Esophagus (tissue), 2 donors: ENCODE measurements around the gene SCAPER. TPM values are rescaled to one million over a fixed set of nuclear protein-coding genes. Genes with fewer than 3 reads are reported as not detected.

Experiments used
- H3K27ac ChIP-seq, 2 donors: one replicate each; pipeline ENCODE4 v1.5.1; 2013; ENCODE audit warnings: low read depth in 2 of 2, mild to moderate bottlenecking in 2 of 2, inconsistent platforms in 1 of 2, low read length in 1 of 2, moderate library complexity in 1 of 2
- H3K27me3 ChIP-seq, 2 donors: one replicate each; pipeline ENCODE4 v1.6.1; 2013; ENCODE audit warnings: low read length in 2 of 2, control low read depth in 1 of 2, mild to moderate bottlenecking in 1 of 2; ENCODE audit not compliant: insufficient read depth in 2 of 2, control insufficient read depth in 1 of 2
- H3K36me3 ChIP-seq, 2 donors: one replicate each; pipeline ENCODE4 v1.6.1; 2013; ENCODE audit warnings: low read length in 1 of 2; ENCODE audit not compliant: control insufficient read depth in 2 of 2, insufficient read depth in 2 of 2
- H3K4me1 ChIP-seq, 2 donors: one replicate each; pipeline ENCODE4 v1.6.1; 2013; ENCODE audit warnings: low read length in 1 of 2; ENCODE audit not compliant: control insufficient read depth in 2 of 2, insufficient read depth in 2 of 2
- H3K4me3 ChIP-seq, 2 donors: one replicate each; pipeline ENCODE4 v1.5.1; 2013; ENCODE audit warnings: low read length in 2 of 2, mild to moderate bottlenecking in 2 of 2, low read depth in 1 of 2, moderate library complexity in 1 of 2
- H3K9me3 ChIP-seq, 2 donors: one replicate each; pipeline ENCODE4 v1.6.1; 2013; ENCODE audit warnings: mild to moderate bottlenecking in 2 of 2, low read depth in 1 of 2, low read length in 1 of 2, moderate library complexity in 1 of 2; ENCODE audit not compliant: control insufficient read depth in 2 of 2, insufficient read depth in 1 of 2
- WGBS, 2 donors: extraction: QIAGEN DNeasy Blood & Tissue Kit; methylation state at CpG; one replicate each; pipeline ENCODE4 v1.1.7; 2013; 5-methylcytosine and 5-hydroxymethylcytosine counted together
- polyA plus RNA-seq, 2 donors: library from polyadenylated mRNA; stranded (reverse); fragments of 200-250 nt; gene quantifications; one replicate each; pipeline ENCODE4 v1.2.3, GENCODE V29; 2013
- donor health status: healthy with polysubstance abuse.
- donor health status: Bipolar disorder and iron deficiency.

The SCAPER gene
- polyA plus RNA-seq, 2 donors = 4.3 to 6.1 TPM

DNA sequence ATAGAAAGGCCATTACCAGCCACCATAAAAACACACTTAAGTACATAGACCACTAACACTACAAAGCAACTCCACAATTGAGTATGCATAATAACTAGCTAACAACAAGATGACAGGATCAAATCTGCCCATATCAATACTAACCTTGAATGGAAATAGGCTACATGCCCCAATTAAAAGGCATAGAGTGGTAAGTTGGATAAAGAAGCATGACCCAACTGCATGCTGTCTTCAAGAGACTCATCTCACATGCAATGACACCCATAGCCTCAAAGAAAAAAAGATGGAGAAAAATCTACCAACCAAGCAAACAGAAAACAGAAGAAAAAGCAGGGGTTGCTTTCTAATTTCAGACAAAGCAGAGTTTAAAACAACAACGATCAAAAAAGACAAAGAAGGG, 349.9 kb downstream of the SCAPER start:
- Histone ChIP-seq H3K27me3 (no peaks in the 10 kb centered on the region), H3K36me3 (no peaks in the 10 kb centered on the region), H3K4me3 (no peak overlapping the region), H3K9me3 (no peaks in the 10 kb centered on the region), H3K4me1 (no peaks in the 10 kb centered on the region), H3K27ac (no peak overlapping the region)
- 96 to 100% methylated on average over 1 of the region's 1 CpG for WGBS, 2 donors

DNA sequence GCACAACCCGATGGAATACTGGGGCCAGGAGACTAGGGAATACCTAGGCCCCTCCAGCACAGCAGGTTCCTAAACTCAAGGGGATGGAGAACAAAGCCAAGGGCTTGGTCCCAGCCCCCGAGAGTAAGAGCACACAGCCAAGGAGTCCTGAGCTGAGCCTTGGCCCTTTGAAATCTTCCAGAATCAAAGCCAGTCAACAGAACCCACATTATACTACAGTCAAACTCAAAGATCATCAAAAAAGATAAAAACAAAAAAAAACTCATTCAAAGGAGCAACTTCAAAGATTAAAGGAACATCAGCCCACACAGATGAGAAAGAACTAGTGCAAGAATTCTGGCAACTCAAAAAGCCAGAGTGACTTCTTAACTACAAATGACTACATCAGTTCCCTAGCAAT, 351.6 kb downstream of the SCAPER start:
- Histone ChIP-seq H3K27ac (no peak overlapping the region), H3K9me3 (no peaks in the 10 kb centered on the region), H3K4me3 (no peak overlapping the region), H3K36me3 (no peaks in the 10 kb centered on the region), H3K27me3 (no peaks in the 10 kb centered on the region), H3K4me1 (no peaks in the 10 kb centered on the region)
- 84 to 86% methylated on average over 2 of the region's 2 CpGs for WGBS, 2 donors

DNA sequence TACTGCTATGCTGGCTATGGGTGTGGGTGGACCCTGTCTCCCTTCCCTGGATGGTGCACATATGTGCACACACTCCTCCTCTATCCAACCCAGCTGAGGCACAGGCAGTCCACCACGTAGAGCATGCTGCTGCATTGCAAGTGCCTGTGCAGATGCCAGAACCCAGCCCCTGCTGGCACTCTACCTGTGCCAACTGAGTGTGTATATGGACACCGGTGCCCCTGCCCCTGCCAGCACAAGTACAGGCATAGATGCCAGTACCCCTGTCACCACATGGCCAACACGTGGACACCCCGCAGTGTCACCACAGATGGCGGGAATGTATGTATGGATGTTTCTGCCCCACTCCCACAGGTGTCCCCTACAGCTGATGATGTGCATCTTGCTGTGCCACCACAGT, 352.0 kb downstream of the SCAPER start:
- WGBS, 2 donors = 92 to 93% methylated on average over 5 of the region's 5 CpGs
- Histone ChIP-seq H3K27ac (no peak overlapping the region), H3K36me3 (no peaks in the 10 kb centered on the region), H3K9me3 (no peaks in the 10 kb centered on the region), H3K27me3 (no peaks in the 10 kb centered on the region), H3K4me1 (no peaks in the 10 kb centered on the region), H3K4me3 (no peak overlapping the region)

DNA sequence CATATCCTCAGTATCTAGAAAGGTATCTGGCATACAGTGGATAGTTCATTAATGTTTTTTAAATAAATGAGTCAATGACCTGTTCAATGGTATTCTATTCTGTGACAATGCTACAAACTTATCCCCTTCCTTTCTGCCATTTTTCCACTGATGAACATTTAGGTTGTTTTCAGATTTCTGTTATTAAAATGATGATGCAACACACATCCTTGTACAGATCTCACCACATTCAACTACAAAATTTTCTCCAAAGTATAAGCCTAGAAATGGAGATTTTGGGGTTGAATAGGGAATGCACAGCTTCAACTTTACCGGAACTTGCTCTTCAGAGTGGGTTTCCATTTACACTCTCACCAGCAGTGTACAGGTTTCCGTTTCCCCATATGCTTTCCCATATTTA, 358.3 kb downstream of the SCAPER start:
- Histone ChIP-seq H3K9me3 (no peaks in the 10 kb centered on the region), H3K4me1 (no peaks in the 10 kb centered on the region), H3K27me3 (no peaks in the 10 kb centered on the region), H3K27ac (no peak overlapping the region), H3K36me3 (no peaks in the 10 kb centered on the region), H3K4me3 (no peak overlapping the region)
- WGBS, 2 donors = 96 to 97% methylated on average over 2 of the region's 2 CpGs

DNA sequence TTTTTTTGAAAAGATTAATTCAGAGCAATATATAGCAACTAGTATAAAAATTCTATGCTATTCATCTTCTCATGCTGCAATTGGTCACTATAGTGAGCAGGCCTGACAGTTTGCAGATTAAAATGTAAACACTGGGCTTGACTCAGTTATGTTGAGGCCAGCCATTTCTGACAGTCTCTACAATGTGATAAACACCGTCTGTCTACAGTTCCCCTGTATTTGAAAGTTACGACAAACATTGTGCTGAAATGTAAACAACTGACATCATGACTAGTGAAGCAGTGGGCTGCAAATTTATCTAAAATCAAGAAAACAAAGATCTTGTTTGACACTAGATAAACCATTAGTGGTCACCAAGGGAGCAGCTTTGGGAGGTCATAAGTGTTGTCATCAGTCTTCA, 371.1 kb downstream of the SCAPER start:
- Histone ChIP-seq H3K9me3 (no peaks in the 10 kb centered on the region), H3K4me1 (no peaks in the 10 kb centered on the region), H3K27me3 (no peaks in the 10 kb centered on the region), H3K27ac (no peak overlapping the region), H3K36me3 (no peaks in the 10 kb centered on the region), H3K4me3 (no peak overlapping the region)
- WGBS, 2 donors = 63 to 67% methylated on average over 2 of the region's 2 CpGs

DNA sequence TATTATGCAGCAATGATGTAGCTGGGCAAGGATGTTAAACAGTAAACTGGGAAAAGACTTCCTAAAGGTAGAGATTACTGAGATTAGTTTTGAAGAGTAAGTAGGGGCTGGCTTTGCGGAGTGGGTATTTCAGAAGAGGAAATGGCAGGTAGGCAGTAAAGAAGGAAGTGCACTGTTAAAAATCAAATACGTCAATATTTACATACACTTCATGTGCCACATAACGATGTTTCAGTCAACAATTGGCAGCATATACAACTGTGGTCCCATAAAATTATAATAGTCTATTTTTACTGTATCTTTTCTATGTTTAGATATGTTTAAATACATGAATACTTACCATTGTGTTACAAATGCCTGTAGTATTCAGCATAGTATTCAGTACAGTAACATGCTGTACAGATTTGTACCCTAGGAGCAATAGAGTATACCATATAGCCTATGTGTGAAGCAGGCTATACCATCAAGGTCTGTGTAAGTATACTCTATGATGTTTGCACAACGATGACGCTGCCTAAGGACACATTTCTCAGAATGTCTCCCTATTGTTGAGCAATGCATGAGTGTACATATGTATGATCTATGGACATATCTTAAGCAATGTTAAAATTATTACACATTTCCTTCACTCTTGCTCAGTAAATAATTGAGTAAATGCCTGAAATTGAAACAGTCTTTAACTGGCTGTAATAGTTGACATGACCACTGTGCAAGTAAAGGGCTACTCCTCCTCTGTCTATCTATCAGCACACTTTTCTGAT, 371.9 kb downstream of the SCAPER start:
- no peak overlapping the region for H3K27ac ChIP-seq
- H3K9me3 ChIP-seq = no peaks in the 10 kb centered on the region
- no peak overlapping the region for H3K4me3 ChIP-seq
- H3K36me3 ChIP-seq = no peaks in the 10 kb centered on the region
- no peaks in the 10 kb centered on the region for H3K27me3 ChIP-seq
- 75 to 82% methylated on average over 5 of the region's 5 CpGs for WGBS, 2 donors
- no peaks in the 10 kb centered on the region for H3K4me1 ChIP-seq

DNA sequence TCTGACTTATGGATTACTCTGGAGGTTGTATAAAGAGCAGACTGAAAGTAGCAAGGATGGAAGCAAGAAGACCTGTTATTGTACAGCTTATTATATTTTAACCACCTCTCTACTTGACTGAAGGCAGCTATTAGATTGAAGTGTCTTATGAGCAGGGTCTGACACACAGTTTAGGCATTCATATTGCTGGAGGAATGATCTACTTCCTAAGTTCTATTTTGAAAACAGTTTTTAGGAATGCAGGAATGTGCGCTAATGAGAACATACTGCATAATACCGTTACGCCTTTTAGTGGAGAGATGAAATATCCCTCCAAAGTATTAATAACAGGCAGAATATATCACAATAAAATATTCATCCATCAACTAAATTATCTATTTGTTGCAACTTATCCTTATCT, 375.2 kb downstream of the SCAPER start:
- 96 to 98% methylated on average over 3 of the region's 3 CpGs for WGBS, 2 donors

DNA sequence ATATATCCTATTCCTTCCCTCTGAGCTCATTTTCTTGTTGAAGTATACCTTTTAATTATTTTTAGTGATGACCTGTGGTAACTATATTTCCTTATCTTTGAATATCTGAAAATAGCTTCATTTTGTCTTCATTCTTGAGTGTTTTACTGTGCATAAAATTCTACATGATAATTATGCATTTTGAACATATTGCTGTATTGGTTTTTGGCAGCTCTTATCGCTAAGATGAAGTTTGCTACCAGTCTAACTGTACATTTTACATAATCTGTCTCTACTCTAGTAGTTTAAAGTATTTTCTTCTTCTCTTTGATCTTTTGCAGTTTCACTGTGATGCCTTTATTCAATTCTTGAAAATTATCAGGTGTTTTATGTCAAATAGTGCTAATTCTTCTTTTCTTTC, 379.0 kb downstream of the SCAPER start:
- no peaks in the 10 kb centered on the region for H3K4me1 ChIP-seq
- no peaks in the 10 kb centered on the region for H3K27me3 ChIP-seq
- H3K36me3 ChIP-seq = no peaks in the 10 kb centered on the region
- H3K27ac ChIP-seq = no peak overlapping the region
- no peak overlapping the region for H3K4me3 ChIP-seq
- 92 to 98% methylated on average over 1 of the region's 1 CpG for WGBS, 2 donors
- H3K9me3 ChIP-seq = no peaks in the 10 kb centered on the region

More for the DNA sequence above, 375.2 kb downstream of the SCAPER start:
- H3K9me3 ChIP-seq = no peaks in the 10 kb centered on the region
- no peak overlapping the region for H3K4me3 ChIP-seq
- H3K27ac ChIP-seq = no peak overlapping the region
- H3K27me3 ChIP-seq = no peaks in the 10 kb centered on the region
- H3K4me1 ChIP-seq = no peaks in the 10 kb centered on the region
- H3K36me3 ChIP-seq = no peaks in the 10 kb centered on the region

DNA sequence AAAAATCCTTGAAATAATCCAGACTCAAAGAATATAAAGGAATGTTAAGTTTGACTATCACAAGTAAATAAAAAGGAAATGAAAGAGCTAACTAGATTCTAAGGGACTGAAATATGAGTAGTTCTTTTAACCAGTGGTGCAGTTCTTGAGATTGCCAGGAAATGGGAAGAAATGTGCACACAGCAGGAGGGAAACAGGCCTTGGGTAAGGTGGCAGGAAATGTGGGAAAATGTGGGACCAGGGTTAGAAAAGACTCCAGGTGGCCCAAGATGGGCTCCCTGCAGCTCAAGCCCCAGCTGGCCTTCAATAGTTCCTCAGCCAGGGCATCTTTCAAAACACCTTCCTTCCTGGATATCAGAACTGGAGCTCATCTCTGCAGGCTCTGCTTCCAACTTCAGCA, 387.2 kb downstream of the SCAPER start:
- Histone ChIP-seq H3K27me3 (no peaks in the 10 kb centered on the region), H3K4me3 (no peak overlapping the region), H3K36me3 (no peaks in the 10 kb centered on the region), H3K4me1 (no peaks in the 10 kb centered on the region), H3K9me3 (no peaks in the 10 kb centered on the region), H3K27ac (no peak overlapping the region)

DNA sequence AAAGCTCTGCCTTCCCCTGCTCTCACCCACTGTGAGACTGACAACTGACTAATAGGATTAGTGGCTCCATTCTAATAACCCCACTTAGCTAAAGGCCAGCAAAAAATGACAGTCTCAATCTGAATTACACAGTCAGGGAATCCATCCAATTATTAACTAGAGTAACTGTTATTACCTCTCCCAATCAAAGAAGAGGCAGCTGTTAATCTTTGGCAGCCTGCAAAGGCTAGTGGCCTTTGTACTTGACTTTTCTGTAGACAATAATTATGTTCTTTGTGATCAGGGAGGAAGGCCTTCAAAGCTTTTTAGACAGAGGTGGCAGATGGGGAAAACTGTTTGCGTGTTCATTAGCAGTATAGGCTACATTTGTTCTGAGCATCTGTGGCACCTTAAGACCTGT, 390.9 kb downstream of the SCAPER start:
- Histone ChIP-seq H3K27ac (no peak overlapping the region), H3K36me3 (no peaks in the 10 kb centered on the region), H3K27me3 (no peaks in the 10 kb centered on the region), H3K4me1 (no peaks in the 10 kb centered on the region), H3K9me3 (no peaks in the 10 kb centered on the region), H3K4me3 (no peak overlapping the region)
- 71 to 97% methylated on average over 1 of the region's 1 CpG for WGBS, 2 donors
